B cell (primary cell): ENCODE measurements around the gene CHAF1A. TPM values are rescaled to one million over a fixed set of nuclear protein-coding genes. Genes with fewer than 3 reads are reported as not detected.

ENCODE experiments used
- ATAC-seq: fragments of 200-7000 bp; cut with Tn5 transposase; one replicate; pipeline ENCODE4 v1.10.0; 2021; ENCODE audit warnings: low read depth, mild to moderate bottlenecking, moderate number of reproducible peaks, moderate library complexity
- CTCF ChIA-PET: fragments of 350-600 bp; sonication (Branson Sonifier 250); formaldehyde crosslinking; loops from one replicate; lab custom pipeline; 2021; ENCODE audit warnings: antibody characterized with exemption, inconsistent platforms; lab: Charles Lee
- POLR2A ChIA-PET: fragments of 350-600 bp; sonication (Branson Sonifier 250); formaldehyde crosslinking; loops from one replicate; lab custom pipeline; 2021; ENCODE audit warnings: antibody characterized with exemption; lab: Charles Lee
- DNase-seq: peaks from one replicate; pipeline ENCODE4 v3.0.0; 2013
- H2AFZ ChIP-seq: 2 replicates; pipeline ENCODE4 v1.6.1; 2012; ENCODE audit warnings: mild to moderate bottlenecking, low read depth, low read length; ENCODE audit not compliant: insufficient read depth, poor library complexity, severe bottlenecking
- H3K27ac ChIP-seq, 2 donors: 1 replicate in 1 of 2; 2 replicates in 1 of 2; pipeline ENCODE4 v1.5.1; 2012 to 2013; ENCODE audit warnings: low read length in 2 of 2, mild to moderate bottlenecking in 2 of 2, moderate library complexity in 1 of 2
- H3K27me3 ChIP-seq, 4 experiments: fragments of 200-600 bp in 1 of 4; sonication (generic) in 1 of 4; replicated peaks in 1 of 4; 1 replicate in 2 of 4; 2 replicates in 2 of 4; pipeline versions ENCODE4 v1.6.1 to v1.7.0; 2013 to 2016; ENCODE audit warnings: low read length in 3 of 4, mild to moderate bottlenecking in 2 of 4, mixed read lengths in 1 of 4, moderate library complexity in 1 of 4; ENCODE audit not compliant: insufficient read depth in 4 of 4, control insufficient read depth in 3 of 4; ENCODE audit errors: control extremely low read depth in 1 of 4
- H3K36me3 ChIP-seq, 2 experiments: replicated peaks in 1 of 2; 1 replicate in 1 of 2; 2 replicates in 1 of 2; pipeline versions ENCODE4 v1.6.1 to v1.7.1; 2013; ENCODE audit warnings: low read length in 1 of 2; ENCODE audit not compliant: insufficient read depth in 2 of 2, control insufficient read depth in 1 of 2; ENCODE audit errors: control extremely low read depth in 1 of 2, extremely low read depth in 1 of 2
- H3K4me1 ChIP-seq, 2 donors: fragments of 200-600 bp in 1 of 2; sonication (generic) in 1 of 2; 1 replicate in 1 of 2; 2 replicates in 1 of 2; pipeline versions ENCODE4 v1.5.1 to v1.6.1; 2013 to 2017; ENCODE audit warnings: low read length in 2 of 2; ENCODE audit not compliant: control insufficient read depth in 2 of 2, insufficient read depth in 2 of 2
- H3K4me2 ChIP-seq: replicated peaks from 2 replicates; pipeline ENCODE3; 2012; ENCODE audit warnings: mild to moderate bottlenecking, low read depth, low read length; ENCODE audit not compliant: poor library complexity, severe bottlenecking
- H3K4me3 ChIP-seq, 5 experiments: fragments of 200-600 bp in 1 of 5; sonication (generic) in 1 of 5; 1 replicate in 3 of 5; 2 replicates in 2 of 5; pipeline versions ENCODE4 v1.5.1 to v1.7.0; 2011 to 2016; ENCODE audit warnings: low read length in 4 of 5, mild to moderate bottlenecking in 4 of 5, low read depth in 2 of 5, control low read depth in 1 of 5, moderate library complexity in 1 of 5; ENCODE audit not compliant: insufficient read depth in 1 of 5; ENCODE audit errors: control extremely low read depth in 1 of 5, extremely low read depth in 1 of 5
- H3K79me2 ChIP-seq: fragments of 200-600 bp; sonication (generic); one replicate; pipeline ENCODE4 v1.6.0; 2016; ENCODE audit warnings: low read length; ENCODE audit not compliant: control insufficient read depth, insufficient read depth
- H3K9ac ChIP-seq: fragments of 200-600 bp; sonication (generic); 2 replicates; pipeline ENCODE4 v1.6.1; 2017; ENCODE audit warnings: mild to moderate bottlenecking, low read length, moderate library complexity
- H3K9me3 ChIP-seq, 3 donors: one replicate each; pipeline versions ENCODE4 v1.6.1 to v1.7.1; 2013; ENCODE audit warnings: low read length in 2 of 3; ENCODE audit not compliant: control insufficient read depth in 2 of 3, insufficient read depth in 1 of 3; ENCODE audit errors: control extremely low read depth in 1 of 3
- H4K20me1 ChIP-seq: 2 replicates; pipeline ENCODE4 v1.6.0; 2012; ENCODE audit warnings: mild to moderate bottlenecking, low read length; ENCODE audit not compliant: insufficient read depth, control insufficient read depth, poor library complexity, severe bottlenecking
- H3K27ac Mint-ChIP-seq: one replicate; pipeline ENCODE4 v1.8.0; 2021; ENCODE audit warnings: mixed read lengths
- H3K27me3 Mint-ChIP-seq: one replicate; pipeline ENCODE4 v1.8.0; 2021; ENCODE audit warnings: mixed read lengths
- H3K4me1 Mint-ChIP-seq: one replicate; pipeline ENCODE4 v1.8.0; 2021; ENCODE audit warnings: mixed read lengths
- H3K4me3 Mint-ChIP-seq: one replicate; pipeline ENCODE4 v1.8.0; 2021; ENCODE audit warnings: mixed read lengths
- H3K9me3 Mint-ChIP-seq: one replicate; pipeline ENCODE4 v1.8.0; 2022; ENCODE audit warnings: mixed read lengths; ENCODE audit not compliant: insufficient read depth
- CTCF ChIP-seq: fragments of 200-600 bp; IDR thresholded peaks from one replicate; pipeline ENCODE4 v1.8.0; 2022; ENCODE audit warnings: antibody characterized with exemption, mild to moderate bottlenecking
- EZH2 ChIP-seq: IDR thresholded peaks from 2 replicates; pipeline ENCODE4 v1.6.1; 2012; ENCODE audit warnings: borderline replicate concordance, low read depth, mild to moderate bottlenecking, moderate library complexity, low read length; ENCODE audit not compliant: insufficient read depth, poor library complexity, severe bottlenecking
- WGBS: methylation state at CpG from one replicate; pipeline ENCODE4 v1.1.5; 2013; ENCODE audit warnings: missing lambda C conversion rate; ENCODE audit not compliant: insufficient coverage; 5-methylcytosine and 5-hydroxymethylcytosine counted together
- intact Hi-C: fragments of 100-400 bp; cut with micrococcal nuclease; formaldehyde crosslinking; loops from one replicate; pipeline ENCODE4 v1.10.0; 2022
- polyA plus RNA-seq: library from polyadenylated mRNA; depleted of rRNA; stranded (reverse); fragments of >200 nt; gene quantifications from 2 replicates; pipeline ENCODE4 v1.2.3, GENCODE V29; 2012
- total RNA-seq, 2 donors: library from RNA; stranded (reverse); fragments of 120-200 nt in 1 of 2; gene quantifications; 1 replicate in 1 of 2; 2 replicates in 1 of 2; pipeline versions ENCODE4 v1.2.3 to v1.2.4, GENCODE V29; 2013 to 2022

CHAF1A gene
- total and polyA plus RNA-seq, 2 donors (not counting 1 experiment from before 2014, with no cell fraction given) = 15.1 to 19.7 TPM

- H3K4me1 ChIP-seq = peaks cover 38 to 45% of the 10 kb centered on the region in 2 donors
- Mint-ChIP-seq H3K27me3 (no peaks in the 10 kb centered on the region), H3K4me3 (no peak overlapping the region), H3K9me3 (no peaks in the 10 kb centered on the region), H3K4me1 (peaks cover 41% of the 10 kb centered on the region), H3K27ac (peak overlapping the region; percentile 78)
- no peak overlapping the region for H3K4me3 ChIP-seq
- H3K27ac ChIP-seq = peak overlapping the region; percentile 84 to 95
- ChIA-PET POLR2A (interaction anchor here (0.7 to 1.3 kb wide), 4 partner anchors 9 to 104 kb away, joined by 3 to 10 read pairs (median 4); partner anchors contain the start of gene MPND), CTCF (interaction anchor here (0.9 to 2.1 kb wide), 5 partner anchors 9 to 33 kb away, joined by 3 to 14 read pairs (median 4); partner anchors contain the start of gene SH3GL1)
- TF ChIP-seq CTCF (no peak), EZH2 (no peak)
- no peaks in the 10 kb centered on the region for H3K27me3 ChIP-seq
- H2AFZ ChIP-seq = no peak overlapping the region
- DNase-seq (peak; percentile 27), ATAC-seq (no peak)
- no peaks in the 10 kb centered on the region for H3K9me3 ChIP-seq
- H3K9ac ChIP-seq = no peak overlapping the region
- peaks cover 18% of the 10 kb centered on the region for H4K20me1 ChIP-seq
- H3K79me2 ChIP-seq = peaks cover 12% of the 10 kb centered on the region
- 93% methylated on average over 9 of the region's 16 CpGs for WGBS
- intact Hi-C loops = no loop called here
- peaks cover 0 to 43% of the 10 kb centered on the region in 2 experiments for H3K36me3 ChIP-seq
- H3K4me2 ChIP-seq = no peak overlapping the region
Measured at GRCh38 chr19:4366666-4367335, 35.6 kb upstream of the CHAF1A start.

GRCh38 chr19:4367336-4367723 lies 35.1 kb upstream of the CHAF1A start:
- no peak for DNase-seq
- Histone ChIP-seq H3K79me2 (peaks cover 17% of the 10 kb centered on the region), H3K9me3 (no peaks in the 10 kb centered on the region), H3K27me3 (no peaks in the 10 kb centered on the region), H3K36me3 (peaks cover 0 to 38% of the 10 kb centered on the region in 2 experiments), H3K4me1 (peaks cover 43 to 51% of the 10 kb centered on the region in 2 donors), H3K9ac (no peak overlapping the region), H3K4me2 (no peak overlapping the region), H4K20me1 (peaks cover 23% of the 10 kb centered on the region), H3K27ac (peak overlapping the region; percentile 84 to 95), H2AFZ (no peak overlapping the region), H3K4me3 (no peak overlapping the region)
- WGBS = 95% methylated on average over 9 of the region's 10 CpGs
- Mint-ChIP-seq H3K27me3 (no peaks in the 10 kb centered on the region), H3K27ac (peak overlapping the region; percentile 96), H3K9me3 (no peaks in the 10 kb centered on the region), H3K4me1 (peaks cover 45% of the 10 kb centered on the region), H3K4me3 (no peak overlapping the region)
- ATAC-seq = no peak
- TF ChIP-seq CTCF = no peak
- no peak for TF ChIP-seq EZH2
- POLR2A ChIA-PET = interaction anchor here (0.7 to 1.3 kb wide), 3 partner anchors 8 to 37 kb away, joined by 3 to 4 read pairs (median 3); partner anchors contain the start of gene MPND
- intact Hi-C loops = no loop called here
- CTCF ChIA-PET = interaction anchor here (0.9 to 2.1 kb wide), 5 partner anchors 10 to 33 kb away, joined by 3 to 14 read pairs (median 4); partner anchors contain the start of gene SH3GL1
